Neural cell (in vitro differentiated cells): ENCODE results near the gene BICD1.

Experiments
- EP300 ChIP-seq: fragments of 450-650 bp; conservative IDR thresholded peaks from 2 replicates; pipeline ENCODE4 v1.6.1; 2014; ENCODE audit warnings: antibody characterized with exemption, mild to moderate bottlenecking, moderate library complexity; ENCODE audit not compliant: poor library complexity, severe bottlenecking
- EZH2 ChIP-seq: fragments of 200-600, 300-800 bp; shearing (Covaris generic), sonication (generic); IDR thresholded peaks from 2 replicates; pipeline ENCODE4 v1.6.1; 2014; ENCODE audit warnings: antibody characterized with exemption, low read length, borderline replicate concordance, mild to moderate bottlenecking; ENCODE audit not compliant: insufficient read depth, poor library complexity, severe bottlenecking
- MXI1 ChIP-seq: fragments of 450-650 bp; conservative IDR thresholded peaks from 2 replicates; pipeline ENCODE4 v1.6.1; 2014; ENCODE audit warnings: antibody characterized with exemption, mild to moderate bottlenecking; ENCODE audit not compliant: poor library complexity, severe bottlenecking
- POLR2AphosphoS5 ChIP-seq: IDR thresholded peaks from 2 replicates; pipeline ENCODE4 v1.6.1; 2012
- RAD21 ChIP-seq: fragments of 450-650 bp; conservative IDR thresholded peaks from 2 replicates; pipeline ENCODE4 v1.6.1; 2014; ENCODE audit warnings: antibody characterized with exemption, mild to moderate bottlenecking, moderate library complexity
- SMC3 ChIP-seq: fragments of 450-650 bp; conservative IDR thresholded peaks from 2 replicates; pipeline ENCODE4 v1.6.1; 2014; ENCODE audit warnings: antibody characterized with exemption, mild to moderate bottlenecking, moderate library complexity; ENCODE audit not compliant: poor library complexity
- TAF1 ChIP-seq: IDR thresholded peaks from 2 replicates; pipeline ENCODE4 v1.6.1; 2012; ENCODE audit warnings: low read depth
- TF ChIP-seq, protein P1 (sequence below): fragments of 450-650 bp; IDR thresholded peaks from 2 replicates; pipeline ENCODE4 v1.5.1; 2014; ENCODE audit warnings: antibody characterized with exemption, mild to moderate bottlenecking, moderate library complexity; ENCODE audit not compliant: poor library complexity, severe bottlenecking
- TF ChIP-seq, protein P2 (sequence below): IDR thresholded peaks from 2 replicates; pipeline ENCODE4 v1.6.1; 2012; ENCODE audit warnings: borderline replicate concordance

DNA sequence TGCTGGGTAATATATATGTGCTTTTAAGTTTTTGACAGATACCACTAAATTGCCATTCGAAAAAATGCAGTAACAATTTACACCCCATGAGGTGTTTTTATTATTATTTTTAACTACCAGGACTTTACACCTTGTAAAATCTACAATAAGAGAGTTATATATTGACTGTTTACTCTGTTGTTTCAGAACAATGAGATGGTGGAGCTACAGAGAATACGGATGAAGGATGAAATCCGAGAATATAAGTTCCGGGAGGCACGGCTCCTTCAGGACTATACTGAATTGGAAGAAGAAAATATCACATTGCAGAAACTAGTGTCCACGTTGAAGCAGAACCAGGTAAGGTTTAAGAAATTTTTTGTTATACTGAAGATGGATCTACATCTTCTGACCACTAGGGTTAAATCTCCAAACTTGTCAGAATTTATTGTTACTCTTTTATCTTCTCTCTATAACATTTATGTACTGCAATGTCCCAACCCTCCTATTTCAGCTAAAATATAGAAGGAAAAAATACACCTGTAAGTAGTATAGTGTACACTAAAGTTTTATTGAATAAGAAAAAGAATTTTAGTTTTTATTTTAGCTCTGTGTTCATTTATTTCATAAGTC lies 187.3 kb downstream of the BICD1 start:
- TF ChIP-seq, protein P1, sequence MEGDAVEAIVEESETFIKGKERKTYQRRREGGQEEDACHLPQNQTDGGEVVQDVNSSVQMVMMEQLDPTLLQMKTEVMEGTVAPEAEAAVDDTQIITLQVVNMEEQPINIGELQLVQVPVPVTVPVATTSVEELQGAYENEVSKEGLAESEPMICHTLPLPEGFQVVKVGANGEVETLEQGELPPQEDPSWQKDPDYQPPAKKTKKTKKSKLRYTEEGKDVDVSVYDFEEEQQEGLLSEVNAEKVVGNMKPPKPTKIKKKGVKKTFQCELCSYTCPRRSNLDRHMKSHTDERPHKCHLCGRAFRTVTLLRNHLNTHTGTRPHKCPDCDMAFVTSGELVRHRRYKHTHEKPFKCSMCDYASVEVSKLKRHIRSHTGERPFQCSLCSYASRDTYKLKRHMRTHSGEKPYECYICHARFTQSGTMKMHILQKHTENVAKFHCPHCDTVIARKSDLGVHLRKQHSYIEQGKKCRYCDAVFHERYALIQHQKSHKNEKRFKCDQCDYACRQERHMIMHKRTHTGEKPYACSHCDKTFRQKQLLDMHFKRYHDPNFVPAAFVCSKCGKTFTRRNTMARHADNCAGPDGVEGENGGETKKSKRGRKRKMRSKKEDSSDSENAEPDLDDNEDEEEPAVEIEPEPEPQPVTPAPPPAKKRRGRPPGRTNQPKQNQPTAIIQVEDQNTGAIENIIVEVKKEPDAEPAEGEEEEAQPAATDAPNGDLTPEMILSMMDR, result no peak
- TF ChIP-seq TAF1 (no peak), EZH2 (no peak), EP300 (no peak), POLR2AphosphoS5 (no peak), RAD21 (no peak), SMC3 (no peak), MXI1 (no peak)
- TF ChIP-seq, protein P2, sequence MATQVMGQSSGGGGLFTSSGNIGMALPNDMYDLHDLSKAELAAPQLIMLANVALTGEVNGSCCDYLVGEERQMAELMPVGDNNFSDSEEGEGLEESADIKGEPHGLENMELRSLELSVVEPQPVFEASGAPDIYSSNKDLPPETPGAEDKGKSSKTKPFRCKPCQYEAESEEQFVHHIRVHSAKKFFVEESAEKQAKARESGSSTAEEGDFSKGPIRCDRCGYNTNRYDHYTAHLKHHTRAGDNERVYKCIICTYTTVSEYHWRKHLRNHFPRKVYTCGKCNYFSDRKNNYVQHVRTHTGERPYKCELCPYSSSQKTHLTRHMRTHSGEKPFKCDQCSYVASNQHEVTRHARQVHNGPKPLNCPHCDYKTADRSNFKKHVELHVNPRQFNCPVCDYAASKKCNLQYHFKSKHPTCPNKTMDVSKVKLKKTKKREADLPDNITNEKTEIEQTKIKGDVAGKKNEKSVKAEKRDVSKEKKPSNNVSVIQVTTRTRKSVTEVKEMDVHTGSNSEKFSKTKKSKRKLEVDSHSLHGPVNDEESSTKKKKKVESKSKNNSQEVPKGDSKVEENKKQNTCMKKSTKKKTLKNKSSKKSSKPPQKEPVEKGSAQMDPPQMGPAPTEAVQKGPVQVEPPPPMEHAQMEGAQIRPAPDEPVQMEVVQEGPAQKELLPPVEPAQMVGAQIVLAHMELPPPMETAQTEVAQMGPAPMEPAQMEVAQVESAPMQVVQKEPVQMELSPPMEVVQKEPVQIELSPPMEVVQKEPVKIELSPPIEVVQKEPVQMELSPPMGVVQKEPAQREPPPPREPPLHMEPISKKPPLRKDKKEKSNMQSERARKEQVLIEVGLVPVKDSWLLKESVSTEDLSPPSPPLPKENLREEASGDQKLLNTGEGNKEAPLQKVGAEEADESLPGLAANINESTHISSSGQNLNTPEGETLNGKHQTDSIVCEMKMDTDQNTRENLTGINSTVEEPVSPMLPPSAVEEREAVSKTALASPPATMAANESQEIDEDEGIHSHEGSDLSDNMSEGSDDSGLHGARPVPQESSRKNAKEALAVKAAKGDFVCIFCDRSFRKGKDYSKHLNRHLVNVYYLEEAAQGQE, result no peak
